Placental pericyte (primary cell): ENCODE data around the gene DLEC1. TPM values are rescaled to one million over a fixed set of nuclear protein-coding genes. Genes with fewer than 3 reads are reported as not detected.

ENCODE experiments used
- small RNA-seq: library from RNA; depleted of rRNA; stranded (forward); fragments of <200 nt; gene quantifications from one replicate; pipeline ENCODE3, GENCODE V24; 2012; ENCODE audit warnings: low replicate concordance
- total RNA-seq: library from RNA; depleted of rRNA; stranded (reverse); fragments of >200 nt; gene quantifications from 2 replicates; pipeline ENCODE4 v1.2.3, GENCODE V29; 2012

The DLEC1 gene
- under 0.01 TPM in 1 of 2 replicates, not detected in the other for total RNA-seq

GRCh38 chr3:38039101-38039898 lies at the start of gene DLEC1:
DLEC1 (plus strand) TSS chr3:38039208; CDS start chr3:38039226, 18 bp downstream.

GRCh38 chr3:37990527-37990926 lies 48.5 kb upstream of the DLEC1 start, which contains the start of gene VILL:
VILL (plus strand) TSS chr3:37990786; CDS start chr3:37993673, 2,887 bp downstream.

DNA sequence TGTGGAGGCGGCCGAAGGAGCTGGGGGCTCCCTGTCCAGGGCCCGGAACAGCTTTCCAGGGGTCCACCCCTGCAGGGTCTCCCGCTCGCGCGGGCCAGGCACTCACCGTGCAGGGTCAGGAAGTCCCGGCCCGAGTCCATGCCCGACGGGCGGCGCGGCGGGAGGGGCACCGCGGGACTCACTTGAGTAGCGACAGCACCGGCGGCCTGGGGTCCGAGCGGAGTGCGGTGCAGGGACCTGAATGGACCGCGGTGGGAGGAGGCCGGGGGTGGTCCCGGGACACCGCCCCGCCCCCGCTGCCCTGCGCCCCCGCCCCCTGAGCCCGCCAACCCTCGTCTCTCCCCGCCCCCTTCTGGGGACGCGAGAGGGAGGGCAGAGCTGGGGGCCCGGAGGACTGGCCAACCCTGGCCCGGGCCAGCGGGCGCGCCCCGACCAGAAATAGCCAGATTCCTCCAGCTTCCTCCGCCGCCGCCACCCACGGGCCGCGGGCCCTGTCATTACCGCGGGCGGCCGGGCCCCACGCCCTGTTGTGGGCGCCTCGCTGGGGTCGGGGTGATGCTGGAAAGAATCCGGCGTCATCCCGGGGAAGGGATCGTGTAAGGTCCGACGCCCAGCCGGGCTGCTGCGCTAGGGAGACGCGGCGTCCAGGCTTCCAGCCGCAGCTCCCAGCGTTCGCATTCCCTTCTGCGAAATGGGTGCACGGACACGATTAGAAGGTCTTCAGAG lies 9.4 kb upstream of the DLEC1 start, which contains the start of gene PLCD1:
TSS of gene PLCD1 (minus strand) at position 243 of the 726 bp plus-strand sequence. CDS start at position 140, 103 bp downstream.

GRCh38 chr3:38136777-38137614 lies 98.0 kb downstream of the DLEC1 start, which contains the start of gene ACAA1:
ACAA1 (minus strand) TSS chr3:38137127; CDS start chr3:38137035, 92 bp downstream.

DNA sequence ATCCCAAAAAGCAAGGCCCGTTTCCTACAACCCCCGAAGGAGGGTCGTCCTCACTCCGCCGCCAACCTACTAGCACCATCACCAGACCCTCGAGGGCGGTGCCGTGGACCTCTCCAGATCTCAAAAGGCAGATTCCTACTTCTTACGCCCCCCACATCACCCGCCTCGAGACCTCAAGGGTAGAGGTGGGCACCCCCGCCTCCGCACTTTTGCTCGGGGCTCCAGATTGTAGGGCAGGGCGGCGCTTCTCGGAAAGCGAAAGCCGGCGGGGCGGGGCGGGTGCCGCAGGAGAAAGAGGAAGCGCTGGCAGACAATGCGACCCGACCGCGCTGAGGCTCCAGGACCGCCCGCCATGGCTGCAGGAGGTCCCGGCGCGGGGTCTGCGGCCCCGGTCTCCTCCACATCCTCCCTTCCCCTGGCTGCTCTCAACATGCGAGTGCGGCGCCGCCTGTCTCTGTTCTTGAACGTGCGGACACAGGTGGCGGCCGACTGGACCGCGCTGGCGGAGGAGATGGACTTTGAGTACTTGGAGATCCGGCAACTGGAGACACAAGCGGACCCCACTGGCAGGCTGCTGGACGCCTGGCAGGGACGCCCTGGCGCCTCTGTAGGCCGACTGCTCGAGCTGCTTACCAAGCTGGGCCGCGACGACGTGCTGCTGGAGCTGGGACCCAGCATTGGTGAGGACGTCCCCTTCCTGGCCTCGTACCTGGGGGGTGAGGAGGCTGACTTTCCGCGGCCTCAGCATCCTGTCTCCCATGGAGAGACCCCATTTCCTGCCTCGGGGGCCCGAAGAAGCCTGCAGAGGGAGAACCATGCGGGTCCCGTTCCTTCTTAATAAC lies 99.6 kb downstream of the DLEC1 start, which contains the start of gene MYD88:
TSS of gene MYD88 (plus strand) at position 313 of the 842 bp plus-strand sequence. CDS start at position 353, 40 bp downstream.

DNA sequence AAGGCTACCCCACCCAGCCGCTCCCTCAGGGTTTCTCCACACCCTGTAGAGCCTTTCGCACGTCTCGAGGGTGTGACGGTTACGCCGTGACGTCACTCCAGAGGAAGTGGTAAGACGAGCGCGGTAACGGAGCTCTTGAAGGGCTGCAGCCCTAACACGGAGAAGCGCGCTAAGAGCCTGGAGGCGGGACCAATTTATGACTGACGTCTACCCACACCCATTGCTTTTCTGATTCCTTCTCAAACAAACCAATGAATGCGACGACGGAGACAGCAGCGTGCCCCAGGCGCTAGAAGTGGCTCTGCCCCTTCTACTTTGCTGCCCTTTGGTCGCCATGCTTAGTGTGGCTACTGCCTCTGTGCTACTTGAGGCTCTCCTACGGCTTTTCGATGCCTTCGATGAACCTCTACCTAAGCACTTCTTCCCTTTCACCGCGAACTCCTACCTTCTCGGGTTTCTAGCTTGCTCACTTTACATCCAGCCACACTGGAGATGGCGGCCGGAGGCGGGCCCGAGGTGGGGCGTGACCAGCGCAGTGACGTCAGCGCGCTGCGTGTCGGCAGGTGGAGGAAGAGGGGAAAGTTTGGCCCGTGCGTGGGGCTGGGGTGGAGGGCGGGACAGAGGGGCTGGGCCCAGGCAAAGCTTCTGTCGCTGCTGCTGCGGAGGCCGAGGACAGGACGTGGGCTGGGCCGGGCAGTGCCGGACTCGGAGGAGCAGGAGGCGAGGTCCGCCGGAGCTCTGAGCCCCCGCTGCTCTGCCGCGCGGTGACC lies 126.1 kb downstream of the DLEC1 start, which contains the start of gene OXSR1:
TSS of gene OXSR1 (plus strand) at position 586 of the 770 bp plus-strand sequence. CDS start 340 bp downstream, outside the sequence.

Small RNAs within 50 kb of the gene (small RNA-seq; reads per million reads assigned to genes)
- not detected for gene RF00019

Other genes with a start within 250 kb of the DLEC1 start
- 30.4 and 37.8 TPM in 2 replicates for gene CTDSPL, start 177.3 kb upstream of the DLEC1 start, total RNA-seq
- 5.4 and 9.0 TPM in 2 replicates for gene VILL, start 48.4 kb upstream of the DLEC1 start, total RNA-seq
- 16.0 and 23.4 TPM in 2 replicates for gene PLCD1, start 9.6 kb upstream of the DLEC1 start, total RNA-seq
- 19.0 and 20.6 TPM in 2 replicates for gene ACAA1, start 97.9 kb downstream of the DLEC1 start, total RNA-seq
- gene MYD88, start 99.5 kb downstream of the DLEC1 start, total RNA-seq = 9.8 and 19.5 TPM in 2 replicates
- 33.0 and 62.9 TPM in 2 replicates for gene OXSR1, start 126.3 kb downstream of the DLEC1 start, total RNA-seq
- gene SLC22A13, start 226.6 kb downstream of the DLEC1 start, total RNA-seq = 0.43 and 0.44 TPM in 2 replicates
- gene SLC22A14, start 243.1 kb downstream of the DLEC1 start, total RNA-seq = under 0.01 and 0.14 TPM in 2 replicates